NCI-H748 treated with DMSO at 0.1 percent for 48 hours (cell line): Measurements from ENCODE around the gene KIF5B.

Source experiments
- DNase-seq: peaks from one replicate; lab custom pipeline; 2025; lab: John Stamatoyannopoulos, UW

KIF5B gene

GRCh38 chr10:31961277-31962074 lies 94.7 kb downstream of the KIF5B start:
- no peak for DNase-seq

GRCh38 chr10:31959461-31960173 lies 96.6 kb downstream of the KIF5B start:
- DNase-seq = no peak
